HG03571 (cell line): Measurements from ENCODE around the gene SYNC.
"Not testable (repeated sequence)": the region's sequence is repeated elsewhere in the genome, so short reads cannot be mapped to it uniquely, and the experiment has no call there.

ENCODE experiments used
- ATAC-seq: cut with Tn5 transposase; IDR thresholded peaks from one replicate; pipeline ENCODE4 v1.9.1; 2021; ENCODE audit not compliant: unreplicated experiment

SYNC gene

GRCh38 chr1:32647308-32648134 is 55.0 kb downstream of the SYNC start:
- no peak for ATAC-seq

- ATAC-seq = no peak
Measured at GRCh38 chr1:32644426-32644825, 58.1 kb downstream of the SYNC start.

- not testable (repeated sequence) for ATAC-seq
Measured at GRCh38 chr1:32642292-32642827, 60.2 kb downstream of the SYNC start.

- ATAC-seq = no peak
Measured at GRCh38 chr1:32639489-32640075, 63.0 kb downstream of the SYNC start.

GRCh38 chr1:32636914-32637645 is 65.5 kb downstream of the SYNC start:
- ATAC-seq = no peak

- no peak for ATAC-seq
Measured at GRCh38 chr1:32635508-32636277, 66.9 kb downstream of the SYNC start.

- no peak for ATAC-seq
Measured at GRCh38 chr1:32632829-32633228, 69.7 kb downstream of the SYNC start.

GRCh38 chr1:32630173-32630572 is 72.4 kb downstream of the SYNC start:
- not testable (repeated sequence) for ATAC-seq
